ENCODE results near the gene KLF9.

Gene KLF9

GRCh38 chr9:70352802-70353201, 61.7 kb downstream of the KLF9 start:
- DNase-seq = no peak

DNA sequence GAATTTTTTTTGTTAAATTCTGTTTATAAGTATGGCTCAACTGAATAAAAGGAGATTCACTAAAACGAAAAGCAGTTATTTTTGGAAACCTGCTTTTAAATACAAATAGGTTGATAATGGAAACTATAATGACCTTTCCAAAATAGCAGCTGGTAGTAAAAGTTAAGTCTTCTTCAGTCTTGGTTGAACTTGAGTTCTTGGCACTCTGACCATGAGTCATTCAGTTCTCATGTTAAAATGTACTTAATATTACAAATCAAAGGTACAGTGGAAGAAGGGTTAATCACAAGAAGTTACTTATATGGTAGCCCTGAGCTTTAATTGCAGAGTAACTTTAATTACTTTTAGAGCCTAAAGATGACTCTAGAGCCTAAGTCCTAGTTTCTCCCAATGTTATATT, 62.1 kb downstream of the KLF9 start:
- no peak for DNase-seq

GRCh38 chr9:70347046-70347445, 67.4 kb downstream of the KLF9 start:
- no peak for DNase-seq

DNA sequence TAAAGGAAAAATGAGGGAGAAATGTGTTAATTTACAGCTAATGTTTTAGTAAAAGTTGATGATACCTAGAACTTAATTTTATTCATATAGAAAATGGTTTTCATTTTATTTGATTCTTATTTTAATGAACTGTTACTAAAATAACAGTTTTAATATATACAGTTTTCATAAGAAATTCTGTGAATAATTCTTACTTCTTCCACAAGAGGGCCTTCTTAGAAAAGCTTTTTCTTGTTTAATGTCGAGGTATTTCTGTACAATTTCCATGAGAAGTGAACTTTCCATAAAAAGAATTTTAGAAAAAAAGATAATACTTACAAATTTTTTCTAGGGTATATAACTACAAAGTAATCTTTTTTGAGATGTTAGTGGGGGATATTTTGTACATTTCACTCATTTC, 73.9 kb downstream of the KLF9 start:
- DNase-seq = no peak
